ENCODE measurements around the gene TM4SF1.

DNA sequence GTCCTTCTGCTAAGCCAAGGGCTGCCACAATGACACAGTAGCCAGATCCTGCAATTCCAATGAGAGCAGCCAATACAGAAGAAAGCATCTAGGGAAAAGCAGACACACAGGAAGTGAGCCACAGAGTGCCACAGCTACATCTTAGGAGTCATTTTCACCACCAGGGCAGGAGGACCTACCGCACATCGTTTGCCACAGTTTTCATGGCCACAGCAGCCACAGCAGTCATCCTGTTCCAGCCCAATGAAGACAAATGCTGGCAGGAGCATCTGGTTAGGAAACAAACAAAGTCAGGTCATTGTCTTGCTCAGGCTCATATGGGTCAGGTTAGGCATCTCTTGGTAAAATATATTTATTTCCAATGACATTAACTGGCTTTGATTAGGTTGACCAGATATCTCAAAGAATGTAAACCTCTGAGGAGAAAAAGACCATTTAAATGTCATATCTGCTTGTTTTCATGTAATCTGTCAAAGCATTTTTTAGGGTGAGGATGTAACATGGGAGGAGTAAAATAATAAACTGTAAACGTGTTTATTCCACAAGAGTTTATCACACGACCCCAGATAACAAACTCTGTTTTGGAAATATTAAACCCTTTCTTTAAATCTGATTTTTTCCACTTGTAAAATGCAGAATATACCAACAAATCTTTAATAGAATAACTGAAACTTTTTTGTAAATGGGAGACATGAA is 1.8 kb downstream of the TM4SF1 start:
- TF ChIP-seq, protein P1, sequence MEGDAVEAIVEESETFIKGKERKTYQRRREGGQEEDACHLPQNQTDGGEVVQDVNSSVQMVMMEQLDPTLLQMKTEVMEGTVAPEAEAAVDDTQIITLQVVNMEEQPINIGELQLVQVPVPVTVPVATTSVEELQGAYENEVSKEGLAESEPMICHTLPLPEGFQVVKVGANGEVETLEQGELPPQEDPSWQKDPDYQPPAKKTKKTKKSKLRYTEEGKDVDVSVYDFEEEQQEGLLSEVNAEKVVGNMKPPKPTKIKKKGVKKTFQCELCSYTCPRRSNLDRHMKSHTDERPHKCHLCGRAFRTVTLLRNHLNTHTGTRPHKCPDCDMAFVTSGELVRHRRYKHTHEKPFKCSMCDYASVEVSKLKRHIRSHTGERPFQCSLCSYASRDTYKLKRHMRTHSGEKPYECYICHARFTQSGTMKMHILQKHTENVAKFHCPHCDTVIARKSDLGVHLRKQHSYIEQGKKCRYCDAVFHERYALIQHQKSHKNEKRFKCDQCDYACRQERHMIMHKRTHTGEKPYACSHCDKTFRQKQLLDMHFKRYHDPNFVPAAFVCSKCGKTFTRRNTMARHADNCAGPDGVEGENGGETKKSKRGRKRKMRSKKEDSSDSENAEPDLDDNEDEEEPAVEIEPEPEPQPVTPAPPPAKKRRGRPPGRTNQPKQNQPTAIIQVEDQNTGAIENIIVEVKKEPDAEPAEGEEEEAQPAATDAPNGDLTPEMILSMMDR (conservative IDR thresholded peaks at IDR 0.05), result no peak
- no peak for TF ChIP-seq ZFX (IDR thresholded peaks at IDR 0.05)
